Measurements from ENCODE around the gene NEUROG1. TPM values are rescaled to one million over a fixed set of nuclear protein-coding genes. Genes with fewer than 3 reads are reported as not detected.

The NEUROG1 gene
- total RNA-seq, 1 experiment from 2014 or later: not detected

DNA sequence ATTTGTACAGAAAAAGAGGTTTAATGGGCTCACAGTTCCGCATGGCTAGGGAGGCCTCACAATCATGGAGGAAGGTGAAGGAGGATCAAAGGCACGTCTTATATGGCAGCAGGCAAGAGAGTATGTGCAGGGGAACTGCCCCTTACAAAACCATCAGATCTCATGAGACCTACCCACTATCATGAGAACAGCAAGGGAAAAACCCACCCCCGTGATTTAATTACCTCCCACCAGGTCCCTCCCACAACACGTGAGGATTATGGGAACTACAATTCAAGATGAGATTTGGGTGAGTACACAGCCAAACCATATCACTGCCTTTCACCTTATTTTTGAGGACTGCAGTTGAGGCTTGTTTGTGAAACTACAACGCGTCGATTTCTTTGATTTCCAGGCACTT lies 20.9 kb upstream of the NEUROG1 start:
- Histone ChIP-seq H3K9me3 (ENCODE audit: low read depth, low read length, poor library complexity, severe bottlenecking) (no peaks in the 10 kb centered on the region), H3K4me1 (ENCODE audit: insufficient read depth, low read length, poor library complexity, severe bottlenecking) (no peaks in the 10 kb centered on the region), H3K27ac (ENCODE audit: low read depth, low read length, poor library complexity, severe bottlenecking) (no peak overlapping the region), H3K4me3 (ENCODE audit: low read depth, low read length, poor library complexity, severe bottlenecking) (no peak overlapping the region), H3K36me3 (ENCODE audit: insufficient read depth, low read length, poor library complexity, severe bottlenecking) (no peaks in the 10 kb centered on the region), H3K27me3 (replicated peaks; ENCODE audit: insufficient read depth, low read depth, low read length, poor library complexity) (peaks cover 9% of the 10 kb centered on the region)
- POLR2A ChIA-PET (ENCODE audit: low non-redundant PET): no interaction called here
- intact Hi-C loops (cut with micrococcal nuclease; ENCODE audit: unreplicated experiment): no loop called here
- CTCF ChIA-PET: interaction anchor here (0.8 to 1.2 kb wide), 2 partner anchors 90 to 94 kb away, joined by 3 read pairs; no protein-coding TSS in a partner anchor
- BruUV-seq (replicated peaks): no TSS peak
- no peak for DNase-seq (ENCODE audit: low spot score)
- TF ChIP-seq, protein P1, sequence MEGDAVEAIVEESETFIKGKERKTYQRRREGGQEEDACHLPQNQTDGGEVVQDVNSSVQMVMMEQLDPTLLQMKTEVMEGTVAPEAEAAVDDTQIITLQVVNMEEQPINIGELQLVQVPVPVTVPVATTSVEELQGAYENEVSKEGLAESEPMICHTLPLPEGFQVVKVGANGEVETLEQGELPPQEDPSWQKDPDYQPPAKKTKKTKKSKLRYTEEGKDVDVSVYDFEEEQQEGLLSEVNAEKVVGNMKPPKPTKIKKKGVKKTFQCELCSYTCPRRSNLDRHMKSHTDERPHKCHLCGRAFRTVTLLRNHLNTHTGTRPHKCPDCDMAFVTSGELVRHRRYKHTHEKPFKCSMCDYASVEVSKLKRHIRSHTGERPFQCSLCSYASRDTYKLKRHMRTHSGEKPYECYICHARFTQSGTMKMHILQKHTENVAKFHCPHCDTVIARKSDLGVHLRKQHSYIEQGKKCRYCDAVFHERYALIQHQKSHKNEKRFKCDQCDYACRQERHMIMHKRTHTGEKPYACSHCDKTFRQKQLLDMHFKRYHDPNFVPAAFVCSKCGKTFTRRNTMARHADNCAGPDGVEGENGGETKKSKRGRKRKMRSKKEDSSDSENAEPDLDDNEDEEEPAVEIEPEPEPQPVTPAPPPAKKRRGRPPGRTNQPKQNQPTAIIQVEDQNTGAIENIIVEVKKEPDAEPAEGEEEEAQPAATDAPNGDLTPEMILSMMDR (conservative IDR thresholded peaks at IDR 0.05; ENCODE audit: low read depth, low read length): no peak
- no peak for TF ChIP-seq EZH2 (IDR thresholded peaks at IDR 0.05; ENCODE audit: borderline replicate concordance, low read depth, low read length, poor library complexity, severe bottlenecking)

GRCh38 chr5:135555530-135555929 lies 19.8 kb upstream of the NEUROG1 start:
- Histone ChIP-seq H3K36me3 (ENCODE audit: insufficient read depth, low read length, poor library complexity, severe bottlenecking) (no peaks in the 10 kb centered on the region), H3K4me3 (ENCODE audit: low read depth, low read length, poor library complexity, severe bottlenecking) (no peak overlapping the region), H3K27ac (ENCODE audit: low read depth, low read length, poor library complexity, severe bottlenecking) (no peak overlapping the region), H3K9me3 (ENCODE audit: low read depth, low read length, poor library complexity, severe bottlenecking) (no peaks in the 10 kb centered on the region), H3K4me1 (ENCODE audit: insufficient read depth, low read length, poor library complexity, severe bottlenecking) (no peaks in the 10 kb centered on the region), H3K27me3 (replicated peaks; ENCODE audit: insufficient read depth, low read depth, low read length, poor library complexity) (peaks cover 12% of the 10 kb centered on the region)
- BruUV-seq (replicated peaks): no TSS peak
- intact Hi-C loops (cut with micrococcal nuclease; ENCODE audit: unreplicated experiment): no loop called here
- no peak for DNase-seq (ENCODE audit: low spot score)
- CTCF ChIA-PET: interaction anchor here (1.2 kb wide), 1 partner anchor 89 kb away, joined by 3 read pairs; no protein-coding TSS in a partner anchor
- TF ChIP-seq, protein P1 (conservative IDR thresholded peaks at IDR 0.05; ENCODE audit: low read depth, low read length): no peak
- TF ChIP-seq EZH2 (IDR thresholded peaks at IDR 0.05; ENCODE audit: borderline replicate concordance, low read depth, low read length, poor library complexity, severe bottlenecking): no peak
- POLR2A ChIA-PET (ENCODE audit: low non-redundant PET): no interaction called here

GRCh38 chr5:135553688-135554462 lies 18.1 kb upstream of the NEUROG1 start:
- H3K4me1 ChIP-seq (ENCODE audit: insufficient read depth, low read length, poor library complexity, severe bottlenecking): no peaks in the 10 kb centered on the region
- no peaks in the 10 kb centered on the region for H3K9me3 ChIP-seq (ENCODE audit: low read depth, low read length, poor library complexity, severe bottlenecking)
- ChIA-PET POLR2A (ENCODE audit: low non-redundant PET) (no interaction called here), CTCF (interaction anchor here (0.6 to 6.0 kb wide), 8 partner anchors 11 to 276 kb away, joined by 3 to 99 read pairs (median 6); no protein-coding TSS in a partner anchor)
- no peaks in the 10 kb centered on the region for H3K36me3 ChIP-seq (ENCODE audit: insufficient read depth, low read length, poor library complexity, severe bottlenecking)
- peak overlapping the region; percentile 15 for H3K4me3 ChIP-seq (ENCODE audit: low read depth, low read length, poor library complexity, severe bottlenecking)
- no peak overlapping the region for H3K27ac ChIP-seq (ENCODE audit: low read depth, low read length, poor library complexity, severe bottlenecking)
- H3K27me3 ChIP-seq (replicated peaks; ENCODE audit: insufficient read depth, low read depth, low read length, poor library complexity): peaks cover 27% of the 10 kb centered on the region
- DNase-seq (ENCODE audit: low spot score): peak; percentile 58
- intact Hi-C loops (cut with micrococcal nuclease; ENCODE audit: unreplicated experiment): no loop called here
- TF ChIP-seq, protein P1 (conservative IDR thresholded peaks at IDR 0.05; ENCODE audit: low read depth, low read length): peak; percentile 66
- no peak for TF ChIP-seq EZH2 (IDR thresholded peaks at IDR 0.05; ENCODE audit: borderline replicate concordance, low read depth, low read length, poor library complexity, severe bottlenecking)
- no TSS peak for BruUV-seq (replicated peaks)
